LNCAP (cell line): ENCODE measurements around the gene TBC1D25.

Experiments
- TF ChIP-seq, protein P1 (sequence below): fragments of 450-650 bp; IDR thresholded peaks from 2 replicates; pipeline ENCODE4 v1.5.1; 2017; ENCODE audit warnings: mild to moderate bottlenecking

The TBC1D25 gene

DNA sequence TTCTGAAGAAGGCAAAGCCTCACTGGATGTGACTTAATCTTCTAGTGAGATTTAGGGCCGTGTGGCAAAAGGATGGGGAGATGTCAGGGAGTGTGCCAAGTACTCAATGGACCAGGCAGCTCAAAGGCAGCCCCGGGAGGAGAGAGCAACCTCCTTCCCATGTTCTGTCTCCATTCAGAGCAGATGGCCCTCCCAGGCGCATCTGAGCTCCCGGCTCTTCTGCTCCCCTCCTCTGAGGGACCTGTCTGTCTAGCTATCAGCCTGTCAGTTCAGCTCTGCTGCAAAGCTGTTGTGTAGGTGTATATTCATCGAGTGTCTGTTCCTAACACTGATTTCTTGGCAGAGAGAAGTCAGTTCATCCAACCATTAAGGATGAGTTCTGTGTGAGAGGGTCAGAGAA is 41.6 kb upstream of the TBC1D25 start:
- TF ChIP-seq, protein P1, sequence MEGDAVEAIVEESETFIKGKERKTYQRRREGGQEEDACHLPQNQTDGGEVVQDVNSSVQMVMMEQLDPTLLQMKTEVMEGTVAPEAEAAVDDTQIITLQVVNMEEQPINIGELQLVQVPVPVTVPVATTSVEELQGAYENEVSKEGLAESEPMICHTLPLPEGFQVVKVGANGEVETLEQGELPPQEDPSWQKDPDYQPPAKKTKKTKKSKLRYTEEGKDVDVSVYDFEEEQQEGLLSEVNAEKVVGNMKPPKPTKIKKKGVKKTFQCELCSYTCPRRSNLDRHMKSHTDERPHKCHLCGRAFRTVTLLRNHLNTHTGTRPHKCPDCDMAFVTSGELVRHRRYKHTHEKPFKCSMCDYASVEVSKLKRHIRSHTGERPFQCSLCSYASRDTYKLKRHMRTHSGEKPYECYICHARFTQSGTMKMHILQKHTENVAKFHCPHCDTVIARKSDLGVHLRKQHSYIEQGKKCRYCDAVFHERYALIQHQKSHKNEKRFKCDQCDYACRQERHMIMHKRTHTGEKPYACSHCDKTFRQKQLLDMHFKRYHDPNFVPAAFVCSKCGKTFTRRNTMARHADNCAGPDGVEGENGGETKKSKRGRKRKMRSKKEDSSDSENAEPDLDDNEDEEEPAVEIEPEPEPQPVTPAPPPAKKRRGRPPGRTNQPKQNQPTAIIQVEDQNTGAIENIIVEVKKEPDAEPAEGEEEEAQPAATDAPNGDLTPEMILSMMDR = no peak

DNA sequence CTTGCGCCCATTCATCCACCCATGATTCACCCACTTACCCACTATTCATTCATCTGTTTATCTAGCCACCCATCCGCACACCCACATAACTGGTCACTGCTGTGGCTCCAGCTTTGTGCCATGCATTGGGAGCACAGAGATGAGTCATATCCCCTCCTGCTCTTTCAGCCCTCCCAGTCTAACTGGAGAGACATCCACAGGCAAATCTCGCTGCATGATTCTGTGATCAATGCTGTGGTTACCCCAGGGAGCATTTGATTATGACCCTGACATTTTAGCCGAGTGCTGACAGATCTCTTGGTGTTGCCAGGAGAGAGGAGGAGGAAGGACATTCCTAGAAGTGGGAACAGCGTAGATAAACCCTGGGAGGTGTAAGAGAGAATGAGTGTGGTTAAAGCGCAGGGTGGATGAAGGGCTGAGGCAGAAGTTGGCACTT is 41.1 kb upstream of the TBC1D25 start:
- TF ChIP-seq, protein P1 = no peak

DNA sequence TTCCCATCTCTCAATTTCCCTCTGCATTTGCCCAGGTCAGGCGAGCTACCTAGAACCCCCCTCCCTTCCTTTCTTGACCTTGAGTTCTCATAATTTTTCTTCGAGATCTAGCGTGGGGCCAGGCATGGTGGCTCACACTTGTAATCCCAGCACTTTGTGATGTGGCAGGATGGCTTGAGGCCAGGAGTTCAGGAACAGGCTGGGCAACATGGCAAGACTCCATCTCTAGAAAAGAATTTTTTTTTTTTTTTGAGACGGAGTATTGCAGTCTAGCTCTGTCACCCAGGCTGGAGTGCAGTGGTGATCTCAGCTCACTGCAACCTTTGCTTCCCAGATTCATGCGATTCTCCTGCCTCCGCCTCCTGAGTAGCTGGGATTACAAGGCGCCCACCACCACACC is 35.3 kb upstream of the TBC1D25 start:
- TF ChIP-seq, protein P1 = no peak

DNA sequence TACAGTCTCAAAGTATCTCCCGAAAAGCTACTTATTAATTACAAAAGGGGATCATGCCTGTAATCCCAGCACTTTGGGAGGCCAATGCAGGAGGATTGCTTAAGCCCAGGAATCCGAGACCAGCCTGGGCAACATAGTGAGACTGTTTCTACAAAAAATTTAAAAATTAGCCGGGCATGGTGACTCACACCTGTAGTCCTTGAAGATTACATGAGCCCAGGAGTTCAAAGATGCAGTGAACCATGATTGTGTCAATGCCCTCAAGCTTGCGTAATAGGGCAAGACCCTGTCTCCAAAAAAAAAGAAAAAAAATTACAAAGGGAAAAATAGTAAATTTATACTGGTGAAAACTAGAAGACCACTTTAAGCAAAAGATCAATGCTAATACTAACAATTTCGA is 34.0 kb upstream of the TBC1D25 start:
- TF ChIP-seq, protein P1 = no peak

DNA sequence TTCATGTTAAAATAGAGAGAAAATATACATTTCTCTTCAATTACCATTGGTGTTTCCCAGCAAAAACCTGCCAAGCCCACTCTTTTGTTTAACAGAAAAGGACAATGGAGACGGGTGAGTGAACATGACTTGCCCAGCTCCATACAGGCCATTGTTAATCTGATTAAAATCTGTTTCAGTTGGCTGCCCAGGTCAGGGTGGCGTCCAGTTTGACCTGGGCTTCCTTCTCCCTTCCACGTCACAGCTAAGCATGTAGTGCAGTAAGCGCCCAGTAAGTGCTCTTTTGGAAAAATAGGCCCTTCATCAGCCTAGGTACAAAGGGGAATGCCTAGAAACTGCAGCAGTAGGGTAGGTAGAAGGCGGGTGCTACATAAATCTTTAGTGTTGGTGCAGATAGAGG is 32.3 kb upstream of the TBC1D25 start:
- TF ChIP-seq, protein P1 = no peak

DNA sequence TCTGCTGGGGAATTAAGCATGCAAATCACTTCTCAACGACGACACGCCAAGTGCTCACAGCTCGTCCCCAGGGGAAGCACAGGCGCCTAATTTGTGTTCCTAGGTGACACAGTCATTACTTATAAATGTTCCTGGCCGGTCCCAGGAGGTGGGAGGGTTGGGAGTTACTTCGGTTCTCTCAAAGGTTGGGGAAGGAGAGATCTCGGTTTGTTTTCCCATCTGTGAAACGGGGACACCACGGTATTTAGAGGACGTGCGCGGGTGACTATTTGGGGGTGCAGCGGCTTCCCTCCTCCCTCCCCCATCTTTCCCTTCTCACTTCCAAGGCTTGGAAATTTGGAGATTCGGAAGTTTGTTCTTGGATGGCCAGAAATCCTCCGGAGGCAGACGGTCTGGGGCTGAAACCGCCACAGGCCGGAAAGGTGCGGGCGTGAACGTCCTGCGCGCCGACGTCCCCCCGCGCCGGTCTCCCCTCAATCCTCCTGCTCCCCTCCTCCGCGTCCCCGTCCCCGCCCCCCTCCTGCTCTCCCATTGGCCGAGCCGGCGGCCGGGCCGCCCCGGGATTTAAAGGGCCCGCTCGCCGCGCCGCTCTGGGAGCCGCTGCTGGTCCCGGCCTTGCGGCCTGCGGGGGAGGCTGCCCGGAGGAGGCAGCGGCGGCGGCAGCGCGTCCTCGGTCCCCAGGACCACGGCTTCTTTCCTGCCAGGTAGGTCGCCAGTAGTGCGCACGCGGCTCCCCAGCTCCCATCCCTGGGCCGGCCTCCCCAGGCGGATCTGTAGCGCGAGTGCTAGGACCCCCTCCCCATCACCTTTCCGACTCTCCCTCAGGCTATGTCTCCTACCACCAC is 30.9 kb upstream of the TBC1D25 start, which contains the start of gene PORCN:
Gene PORCN, plus strand, starts transcription at position 593 of the 845 bp plus-strand sequence. CDS start 829 bp downstream, outside the sequence.
- TF ChIP-seq, protein P1 = no peak

DNA sequence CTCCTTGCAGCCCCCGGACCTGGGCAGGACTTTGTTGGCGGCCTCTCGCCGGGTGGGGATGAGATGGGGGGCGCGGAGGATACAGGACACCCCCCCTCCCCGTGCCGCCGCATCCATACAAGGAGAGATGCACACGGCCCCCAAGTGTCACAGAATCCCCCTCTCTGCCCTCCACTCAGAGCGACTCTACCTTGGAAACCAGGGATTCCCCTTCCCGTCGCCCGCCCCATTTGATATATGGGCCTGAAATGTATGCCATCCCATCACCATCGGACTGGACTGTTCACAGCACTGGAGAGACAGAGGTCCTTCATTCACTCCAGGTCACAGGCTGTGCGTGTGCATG is 30.3 kb upstream of the TBC1D25 start:
- TF ChIP-seq, protein P1 = no peak

DNA sequence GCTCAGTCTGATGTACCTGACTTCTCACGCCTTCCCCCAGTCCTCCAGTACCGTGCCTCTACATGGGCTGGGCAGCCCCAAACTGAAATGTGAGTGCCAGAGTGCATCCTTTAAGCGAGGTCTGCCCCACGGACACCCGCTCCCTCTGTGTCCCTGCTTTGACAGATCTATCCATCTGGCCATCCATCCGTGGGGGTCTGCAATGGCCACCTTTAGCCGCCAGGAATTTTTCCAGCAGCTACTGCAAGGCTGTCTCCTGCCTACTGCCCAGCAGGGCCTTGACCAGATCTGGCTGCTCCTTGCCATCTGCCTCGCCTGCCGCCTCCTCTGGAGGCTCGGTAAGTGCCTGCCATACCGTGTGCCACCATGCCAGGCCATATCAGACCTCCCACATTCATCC is 29.9 kb upstream of the TBC1D25 start:
- TF ChIP-seq, protein P1 = no peak
